Measurements from ENCODE around the gene GABARAPL2.

DNA sequence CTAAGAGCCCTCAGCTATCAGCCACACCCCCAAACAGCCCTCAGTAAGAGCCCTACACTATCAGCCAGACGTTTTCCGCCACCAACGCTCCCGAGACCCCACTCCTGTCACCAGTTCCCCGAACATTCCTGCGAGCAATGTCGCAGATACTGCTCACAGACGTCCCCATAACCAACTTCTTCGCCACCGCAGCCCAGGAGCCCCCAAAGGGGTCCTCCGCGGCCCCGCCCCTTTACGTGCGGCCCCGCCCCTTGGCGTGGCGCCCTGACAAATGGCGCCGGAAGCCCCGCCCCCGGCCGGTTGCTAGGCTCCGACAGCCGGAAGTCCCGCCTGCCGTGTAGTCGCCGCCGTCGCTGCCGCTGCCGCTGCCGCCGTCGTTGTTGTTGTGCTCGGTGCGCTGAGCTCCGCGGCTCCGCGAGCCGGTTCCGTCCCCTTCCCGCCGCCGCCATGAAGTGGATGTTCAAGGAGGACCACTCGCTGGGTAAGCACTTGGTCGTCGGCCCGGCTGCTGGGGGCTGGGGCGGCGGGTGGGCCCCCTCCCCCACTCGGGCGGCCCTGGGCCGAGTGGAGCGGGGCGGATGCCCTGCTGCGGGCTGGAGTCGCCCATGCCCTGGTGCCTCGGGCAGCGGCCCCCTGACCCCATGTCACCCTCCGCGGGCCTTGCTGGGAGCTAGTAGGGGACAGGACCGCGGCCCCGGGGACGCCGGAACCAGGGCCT lies at the start of gene GABARAPL2:
- TF ChIP-seq, protein P1, sequence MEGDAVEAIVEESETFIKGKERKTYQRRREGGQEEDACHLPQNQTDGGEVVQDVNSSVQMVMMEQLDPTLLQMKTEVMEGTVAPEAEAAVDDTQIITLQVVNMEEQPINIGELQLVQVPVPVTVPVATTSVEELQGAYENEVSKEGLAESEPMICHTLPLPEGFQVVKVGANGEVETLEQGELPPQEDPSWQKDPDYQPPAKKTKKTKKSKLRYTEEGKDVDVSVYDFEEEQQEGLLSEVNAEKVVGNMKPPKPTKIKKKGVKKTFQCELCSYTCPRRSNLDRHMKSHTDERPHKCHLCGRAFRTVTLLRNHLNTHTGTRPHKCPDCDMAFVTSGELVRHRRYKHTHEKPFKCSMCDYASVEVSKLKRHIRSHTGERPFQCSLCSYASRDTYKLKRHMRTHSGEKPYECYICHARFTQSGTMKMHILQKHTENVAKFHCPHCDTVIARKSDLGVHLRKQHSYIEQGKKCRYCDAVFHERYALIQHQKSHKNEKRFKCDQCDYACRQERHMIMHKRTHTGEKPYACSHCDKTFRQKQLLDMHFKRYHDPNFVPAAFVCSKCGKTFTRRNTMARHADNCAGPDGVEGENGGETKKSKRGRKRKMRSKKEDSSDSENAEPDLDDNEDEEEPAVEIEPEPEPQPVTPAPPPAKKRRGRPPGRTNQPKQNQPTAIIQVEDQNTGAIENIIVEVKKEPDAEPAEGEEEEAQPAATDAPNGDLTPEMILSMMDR (IDR thresholded peaks at IDR 0.05), result no peak
- TF ChIP-seq POLR2A (IDR thresholded peaks at IDR 0.05), result peak; percentile 40 to 80

Data from adrenal gland (tissue), 5 donors.